GM19372 (cell line): Measurements from ENCODE around the gene NMUR1.

Source experiments
- ATAC-seq: cut with Tn5 transposase; IDR thresholded peaks from one replicate; pipeline ENCODE4 v1.9.1; 2021; ENCODE audit warnings: mild to moderate bottlenecking, low read depth, moderate library complexity; ENCODE audit not compliant: unreplicated experiment

Gene NMUR1

DNA sequence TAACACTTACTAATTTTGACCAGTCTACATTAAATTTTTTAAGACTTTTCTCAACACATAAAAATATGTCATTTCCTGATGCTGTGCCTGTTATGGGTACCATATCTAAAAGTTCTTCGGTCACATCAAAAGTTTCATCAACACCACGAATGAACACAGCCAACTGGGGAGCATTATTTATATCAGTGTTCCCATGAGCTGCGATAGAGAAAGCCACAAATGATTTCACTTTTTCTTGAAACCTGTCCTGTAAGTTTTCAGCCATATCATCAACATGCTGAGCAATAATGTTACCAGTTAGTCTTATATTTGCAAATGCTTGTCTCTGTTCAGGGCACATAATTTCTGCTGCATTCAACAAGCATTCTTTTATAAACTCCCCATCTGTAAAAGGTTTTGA lies 35.6 kb downstream of the NMUR1 start:
- no peak for ATAC-seq

DNA sequence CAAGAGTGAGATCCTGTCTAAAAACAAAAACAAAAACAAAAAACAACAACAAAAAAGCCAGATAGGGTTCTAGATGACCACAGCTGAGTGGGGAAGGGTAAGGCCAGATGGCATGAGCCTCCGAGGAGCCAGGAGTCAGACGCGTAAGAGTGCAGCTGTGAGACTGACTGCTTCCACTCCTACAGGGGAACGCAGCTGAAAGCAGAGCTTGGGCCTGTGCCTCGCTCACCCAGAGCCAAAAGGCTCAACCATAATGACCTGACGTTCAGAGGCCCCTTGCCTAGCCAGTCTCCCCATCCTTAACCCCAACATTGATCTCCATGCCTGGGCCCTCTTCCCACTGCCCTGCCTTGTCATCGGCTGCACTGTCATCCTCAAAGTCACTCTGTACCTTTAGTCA lies 39.4 kb downstream of the NMUR1 start:
- ATAC-seq: no peak

- ATAC-seq: no peak
Observed at GRCh38 chr2:231489990-231490389, 40.3 kb downstream of the NMUR1 start.

- ATAC-seq: no peak
Observed at GRCh38 chr2:231488331-231488730, 41.9 kb downstream of the NMUR1 start.

DNA sequence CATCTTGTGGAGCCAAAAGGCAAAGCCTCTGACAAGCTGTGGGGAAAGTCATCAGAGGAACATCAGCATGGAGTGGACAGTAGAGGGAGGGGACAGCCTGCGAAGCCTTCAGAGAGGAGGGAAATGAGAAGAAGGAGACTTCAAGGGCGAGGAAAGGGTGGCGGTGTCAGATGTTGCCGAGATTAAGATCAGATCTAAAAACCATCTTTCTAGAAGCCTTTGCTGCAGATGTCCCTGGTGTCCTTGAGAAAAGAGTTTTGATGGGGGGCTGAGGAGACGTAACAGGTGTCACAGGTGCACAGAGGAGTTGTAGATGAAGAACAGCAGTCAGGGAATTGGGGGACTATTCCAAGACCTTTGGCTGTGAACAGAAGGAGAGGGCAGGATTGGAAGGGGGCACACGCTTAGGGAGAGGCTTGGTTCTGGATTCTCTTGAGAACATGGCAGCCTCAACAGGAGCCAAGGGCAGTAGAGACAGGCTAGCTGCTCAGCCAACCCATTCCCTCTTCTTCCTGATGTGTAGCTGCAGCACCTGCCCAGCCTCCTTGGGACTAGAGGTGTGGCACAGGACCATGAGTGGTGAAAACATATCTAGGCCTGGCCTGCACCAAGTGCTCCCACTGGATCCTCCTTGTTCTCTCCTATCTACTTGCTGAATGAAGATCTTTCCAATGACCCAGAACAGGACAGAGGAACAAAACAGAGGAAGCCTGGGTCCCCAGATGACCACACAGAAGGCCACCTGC lies 43.2 kb downstream of the NMUR1 start:
- ATAC-seq: no peak

- peak; percentile 23 for ATAC-seq
Observed at GRCh38 chr2:231483398-231484329, 46.6 kb downstream of the NMUR1 start.

DNA sequence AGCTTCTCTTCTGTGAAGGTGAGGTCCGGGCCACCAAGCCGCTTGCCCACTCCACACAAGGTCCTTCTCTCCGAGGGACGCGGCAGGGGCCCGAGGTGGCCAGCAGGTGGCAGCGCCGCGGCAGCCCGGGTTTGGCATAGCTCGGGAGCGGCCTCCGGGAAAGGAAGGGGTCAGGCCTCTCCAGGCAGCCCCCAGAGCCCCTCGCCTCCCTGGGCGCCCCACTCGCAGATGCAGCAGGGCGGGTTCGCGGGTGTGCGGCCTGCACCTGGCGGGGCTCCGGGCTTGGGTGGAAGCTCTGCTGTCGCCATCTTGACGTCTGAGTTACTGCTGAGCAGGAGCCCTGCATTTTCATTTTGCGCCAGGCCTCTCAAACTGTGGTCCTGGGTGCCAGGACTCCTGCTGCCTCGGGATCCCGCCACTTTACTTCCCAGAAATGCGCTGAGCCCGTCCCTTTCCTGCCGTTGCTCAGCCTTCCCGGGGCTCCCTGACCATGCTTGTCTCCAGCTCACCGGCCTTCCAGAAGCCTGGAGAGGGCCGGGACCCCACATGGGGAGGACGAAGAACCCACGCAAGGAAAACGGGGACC lies 47.3 kb downstream of the NMUR1 start:
- ATAC-seq: peak; percentile 80

DNA sequence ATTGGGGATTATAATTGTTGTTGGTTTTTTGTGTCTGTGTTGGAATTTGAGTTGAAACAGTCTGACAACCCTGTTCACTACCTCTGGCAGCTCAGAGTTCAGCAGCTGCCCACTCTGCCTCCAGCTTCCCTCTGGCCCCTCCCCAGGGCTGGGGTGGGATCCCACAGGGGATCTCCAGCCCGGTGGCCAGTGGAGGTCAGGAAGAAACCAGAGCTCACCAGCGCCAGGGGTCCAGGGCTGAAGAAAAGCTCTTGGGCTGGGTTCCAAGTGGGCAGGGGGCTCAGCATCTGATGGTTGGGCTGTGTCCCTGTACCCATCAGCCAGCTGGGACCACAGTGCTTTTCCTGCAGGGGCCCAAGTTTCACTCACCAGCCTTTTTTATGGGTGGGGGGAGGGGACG lies 49.5 kb downstream of the NMUR1 start:
- ATAC-seq: no peak

- ATAC-seq: no peak
Observed at GRCh38 chr2:231479455-231479854, 50.8 kb downstream of the NMUR1 start.

GRCh38 chr2:231476920-231477319 lies 53.3 kb downstream of the NMUR1 start:
- ATAC-seq: no peak

DNA sequence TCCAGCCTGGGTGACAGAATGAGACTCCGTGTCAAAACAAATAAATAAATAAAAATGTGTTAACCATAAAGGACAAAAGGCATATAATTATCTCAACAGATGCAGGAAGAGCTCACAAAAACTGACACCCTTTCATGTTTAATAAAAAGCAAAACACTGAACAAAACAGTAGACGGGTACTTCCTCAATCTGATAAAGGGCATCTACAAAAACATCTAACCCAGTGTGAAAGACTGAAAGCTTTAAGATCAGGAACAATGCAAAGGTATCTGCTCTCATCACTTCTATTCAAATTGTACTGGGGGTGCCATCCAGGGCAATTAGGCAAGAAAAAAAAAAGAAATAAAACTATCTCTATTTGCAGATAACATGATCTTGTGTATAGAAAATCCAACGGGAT lies 54.3 kb downstream of the NMUR1 start:
- no peak for ATAC-seq
